AG10803 (cell line): ENCODE results near the gene LIMS2.

ENCODE experiments used
- DNase-seq: peaks from one replicate; pipeline ENCODE4 v3.0.0; 2010; ENCODE audit warnings: low read depth
- H3K4me3 ChIP-seq: 2 replicates; pipeline ENCODE4 v1.5.1; 2011; ENCODE audit warnings: mild to moderate bottlenecking, low read length, control low read depth
- TF ChIP-seq, protein P1 (sequence below): conservative IDR thresholded peaks from 2 replicates; pipeline ENCODE4 v1.5.1; 2011; ENCODE audit warnings: mild to moderate bottlenecking, low read length, control low read depth, inconsistent platforms

The LIMS2 gene

DNA sequence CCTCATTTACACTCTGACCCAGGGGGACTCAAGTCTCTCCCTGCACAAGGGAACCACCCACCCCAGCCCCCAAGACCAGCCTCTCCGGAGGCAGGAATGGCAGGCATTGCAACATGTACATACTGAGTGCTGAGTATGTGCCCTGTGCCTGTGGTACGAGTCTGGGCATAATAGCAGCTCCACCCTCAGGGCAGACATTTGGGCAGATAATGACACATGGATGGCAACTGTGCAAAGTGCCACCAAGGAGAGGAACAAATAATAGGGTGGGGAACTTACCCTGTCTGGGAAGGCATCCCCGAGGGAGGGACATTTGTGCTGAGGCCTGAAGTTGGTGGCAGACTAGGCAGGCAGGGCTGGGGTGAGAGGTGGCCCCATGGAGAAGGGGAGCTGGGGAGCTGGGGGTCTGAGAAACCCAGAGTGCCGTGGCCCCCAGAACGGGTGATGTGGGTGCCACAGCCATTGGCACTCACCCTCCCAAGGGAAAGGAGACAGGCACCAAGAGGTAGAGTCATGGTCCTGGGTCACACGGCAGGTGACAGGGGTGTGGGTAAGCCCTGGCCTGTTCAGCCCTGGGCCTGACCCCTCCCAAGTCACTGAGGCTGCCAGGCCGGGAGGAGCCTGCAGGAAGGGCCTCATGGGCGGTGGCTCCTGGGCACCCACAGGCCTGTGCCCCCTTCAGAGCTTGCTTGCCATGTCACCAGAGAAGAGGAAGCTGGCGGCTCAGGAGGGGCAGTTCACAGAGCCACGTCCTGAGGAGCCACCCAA is 45.0 kb downstream of the LIMS2 start:
- TF ChIP-seq, protein P1, sequence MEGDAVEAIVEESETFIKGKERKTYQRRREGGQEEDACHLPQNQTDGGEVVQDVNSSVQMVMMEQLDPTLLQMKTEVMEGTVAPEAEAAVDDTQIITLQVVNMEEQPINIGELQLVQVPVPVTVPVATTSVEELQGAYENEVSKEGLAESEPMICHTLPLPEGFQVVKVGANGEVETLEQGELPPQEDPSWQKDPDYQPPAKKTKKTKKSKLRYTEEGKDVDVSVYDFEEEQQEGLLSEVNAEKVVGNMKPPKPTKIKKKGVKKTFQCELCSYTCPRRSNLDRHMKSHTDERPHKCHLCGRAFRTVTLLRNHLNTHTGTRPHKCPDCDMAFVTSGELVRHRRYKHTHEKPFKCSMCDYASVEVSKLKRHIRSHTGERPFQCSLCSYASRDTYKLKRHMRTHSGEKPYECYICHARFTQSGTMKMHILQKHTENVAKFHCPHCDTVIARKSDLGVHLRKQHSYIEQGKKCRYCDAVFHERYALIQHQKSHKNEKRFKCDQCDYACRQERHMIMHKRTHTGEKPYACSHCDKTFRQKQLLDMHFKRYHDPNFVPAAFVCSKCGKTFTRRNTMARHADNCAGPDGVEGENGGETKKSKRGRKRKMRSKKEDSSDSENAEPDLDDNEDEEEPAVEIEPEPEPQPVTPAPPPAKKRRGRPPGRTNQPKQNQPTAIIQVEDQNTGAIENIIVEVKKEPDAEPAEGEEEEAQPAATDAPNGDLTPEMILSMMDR, result no peak
- H3K4me3 ChIP-seq, result no peak overlapping the region
- DNase-seq, result no peak

GRCh38 chr2:127629637-127630036 is 45.7 kb downstream of the LIMS2 start:
- no peak overlapping the region for H3K4me3 ChIP-seq
- no peak for DNase-seq
- TF ChIP-seq, protein P1, result no peak

DNA sequence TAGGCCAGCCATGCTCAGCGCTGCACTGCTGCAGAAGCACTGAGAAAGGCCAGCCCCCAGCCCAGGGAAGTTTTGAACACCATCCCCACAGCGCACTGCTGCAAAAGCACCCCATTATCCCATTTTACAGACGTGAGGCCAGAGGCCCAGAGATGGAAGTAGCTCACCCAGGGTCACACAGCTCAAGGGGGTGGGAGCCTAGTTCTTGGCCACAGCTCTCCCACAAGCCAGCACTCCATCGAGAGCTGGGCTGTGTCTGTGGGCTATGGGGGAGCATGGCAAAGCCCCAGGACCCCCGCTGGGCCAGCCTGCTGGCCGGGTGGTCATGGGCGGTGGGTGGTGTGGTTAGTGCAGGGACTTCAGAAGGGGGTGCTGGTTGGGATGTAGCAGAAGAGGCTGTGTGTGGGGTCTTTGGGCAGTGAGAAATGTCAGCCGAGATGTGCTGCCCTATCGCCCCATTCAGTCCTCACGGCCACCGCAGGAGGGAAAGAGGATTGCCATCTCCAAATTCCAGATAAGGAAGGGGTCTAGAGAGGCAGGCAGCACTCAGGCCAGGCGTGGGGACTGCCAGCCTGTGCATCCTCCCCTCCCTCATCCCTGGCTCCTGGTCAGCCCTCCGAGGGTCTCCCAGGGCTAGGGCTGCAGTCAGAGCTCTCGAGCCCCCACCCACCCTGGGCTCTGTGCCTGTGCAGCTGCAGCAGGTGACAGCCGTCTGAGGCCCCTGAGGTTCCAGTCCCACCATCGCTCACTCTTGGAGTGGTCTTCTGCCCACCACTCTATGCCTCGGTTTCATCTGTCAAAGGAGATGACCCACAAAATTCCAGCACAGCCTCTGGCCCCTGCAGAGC is 46.3 kb downstream of the LIMS2 start:
- H3K4me3 ChIP-seq, result no peak overlapping the region
- DNase-seq, result no peak
- TF ChIP-seq, protein P1, result no peak

GRCh38 chr2:127627740-127628571 is 47.4 kb downstream of the LIMS2 start:
- H3K4me3 ChIP-seq, result no peak overlapping the region
- DNase-seq, result no peak
- TF ChIP-seq, protein P1, result no peak

DNA sequence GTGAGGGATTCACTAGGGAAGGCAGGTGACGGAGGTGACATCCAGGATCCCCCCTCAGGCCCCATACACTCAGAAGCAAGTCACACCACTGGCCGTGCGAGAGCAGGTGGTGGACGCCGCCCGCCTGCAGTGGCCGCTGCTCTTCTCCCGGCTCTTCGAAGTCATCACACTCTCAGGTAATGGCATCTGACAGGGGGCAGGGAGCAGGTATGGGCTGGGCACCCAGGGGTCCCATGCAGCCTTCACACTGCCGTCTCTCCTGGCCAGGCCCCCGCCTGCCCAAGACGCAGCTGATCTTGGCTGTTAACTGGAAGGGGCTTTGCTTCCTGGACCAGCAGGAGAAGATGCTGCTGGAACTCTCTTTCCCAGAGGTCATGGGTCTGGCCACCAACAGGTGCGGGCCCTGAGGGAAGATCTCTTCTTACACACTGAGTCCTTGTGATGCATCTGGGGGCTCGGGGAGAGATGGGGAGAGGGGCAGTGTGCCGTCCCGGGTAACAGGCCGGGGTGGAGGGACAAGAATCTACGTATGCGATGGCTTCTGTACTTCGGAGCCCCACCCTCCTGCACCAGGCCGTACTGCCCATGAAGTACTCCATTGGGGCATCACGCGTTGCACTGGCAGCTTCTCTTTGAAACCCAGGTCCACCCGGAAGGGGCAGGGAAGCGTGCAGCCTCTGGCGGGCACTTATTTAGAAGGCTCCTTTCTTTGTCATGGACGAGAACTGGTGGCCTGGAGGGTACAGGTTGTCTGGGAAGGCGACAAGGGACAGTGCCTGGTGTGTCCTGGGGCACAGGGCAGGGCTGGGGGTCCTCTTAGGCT is 48.2 kb downstream of the LIMS2 start:
- DNase-seq, result no peak
- H3K4me3 ChIP-seq, result no peak overlapping the region
- TF ChIP-seq, protein P1, result no peak

DNA sequence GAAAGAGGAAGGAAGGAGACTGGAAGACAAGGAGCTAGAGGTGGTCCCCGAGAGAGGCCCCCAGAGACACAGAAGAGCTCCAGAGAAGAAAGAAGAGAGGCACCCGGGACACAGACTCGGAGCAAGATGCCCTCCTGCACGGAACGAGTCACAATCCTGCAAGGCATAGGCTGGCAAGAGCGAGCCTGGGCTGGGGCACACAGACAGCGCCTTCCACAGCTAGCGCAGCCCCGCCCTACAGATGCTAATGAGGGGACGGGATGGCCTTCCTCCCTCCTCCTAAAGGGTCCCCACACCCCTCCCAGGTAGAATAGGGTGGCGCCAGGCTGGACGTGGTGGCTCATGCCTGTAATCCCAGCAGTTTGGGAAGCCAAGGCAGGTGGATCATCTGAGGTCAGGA is 49.2 kb downstream of the LIMS2 start:
- TF ChIP-seq, protein P1, result no peak
- no peak overlapping the region for H3K4me3 ChIP-seq
- DNase-seq, result no peak
